Endothelial cell (in vitro differentiated cells): ENCODE results near the gene KRT82. TPM values are rescaled to one million over a fixed set of nuclear protein-coding genes. Genes with fewer than 3 reads are reported as not detected.
"Not testable (repeated sequence)": the region's sequence is repeated elsewhere in the genome, so short reads cannot be mapped to it uniquely, and the experiment has no call there.

ENCODE experiments used
- DNase-seq: peaks from one replicate; pipeline ENCODE4 v3.0.0; 2021; ENCODE audit warnings: low spot score
- H3K27ac Mint-ChIP-seq: one replicate; pipeline ENCODE4 v1.8.0; 2021; ENCODE audit warnings: mixed read lengths, inconsistent platforms; ENCODE audit not compliant: unreplicated experiment
- H3K27me3 Mint-ChIP-seq: one replicate; pipeline ENCODE4 v1.8.0; 2021; ENCODE audit warnings: mild to moderate bottlenecking, moderate library complexity, mixed read lengths, inconsistent platforms; ENCODE audit not compliant: unreplicated experiment
- H3K36me3 Mint-ChIP-seq: one replicate; pipeline ENCODE4 v1.8.0; 2021; ENCODE audit warnings: mild to moderate bottlenecking, low read depth, mixed read lengths, inconsistent platforms; ENCODE audit not compliant: unreplicated experiment
- H3K4me1 Mint-ChIP-seq: one replicate; pipeline ENCODE4 v1.8.0; 2021; ENCODE audit warnings: mild to moderate bottlenecking, mixed read lengths, inconsistent platforms; ENCODE audit not compliant: unreplicated experiment
- H3K4me3 Mint-ChIP-seq: one replicate; pipeline ENCODE4 v1.8.0; 2021; ENCODE audit warnings: mild to moderate bottlenecking, mixed read lengths, inconsistent platforms; ENCODE audit not compliant: unreplicated experiment
- H3K9me3 Mint-ChIP-seq: one replicate; pipeline ENCODE4 v1.8.0; 2021; ENCODE audit warnings: mixed read lengths, inconsistent platforms; ENCODE audit not compliant: unreplicated experiment
- CTCF ChIP-seq: fragments of 200-600 bp; sonication (generic); IDR thresholded peaks from one replicate; pipeline ENCODE4 v1.5.0; 2021; ENCODE audit warnings: antibody characterized with exemption; ENCODE audit not compliant: unreplicated experiment
- total RNA-seq: library from RNA; stranded (reverse); fragmentation: NEBNext Ultra II Directional; extraction: Animal tissue kit (Norgen Biotek cat#: 25700); gene quantifications from one replicate; pipeline ENCODE4 v1.2.1, GENCODE V29; 2021; ENCODE audit not compliant: unreplicated experiment

The KRT82 gene
- total RNA-seq, 1 donor from 2014 or later, result not detected

DNA sequence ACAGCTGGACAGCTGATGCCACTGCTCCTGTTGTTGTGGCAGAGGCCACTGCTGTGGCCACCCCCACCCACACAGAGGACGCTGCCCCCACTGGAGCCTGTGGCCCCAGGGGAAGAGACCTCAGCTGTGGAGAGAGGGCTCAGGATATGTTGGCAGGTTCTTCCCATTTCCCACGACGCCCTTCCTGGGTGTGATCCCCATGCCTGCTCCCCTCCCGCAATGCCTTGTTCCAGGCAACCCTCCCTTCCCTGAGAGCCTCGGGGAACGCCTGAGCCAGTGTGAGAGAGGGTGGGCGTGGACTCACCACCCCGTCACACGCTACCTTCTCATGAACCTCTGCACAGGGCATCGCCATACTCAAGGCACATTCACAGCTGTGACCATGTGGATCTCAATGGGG, 5.7 kb upstream of the KRT82 start:
- peaks cover 13% of the 10 kb centered on the region for H3K27me3 Mint-ChIP-seq
- peaks cover 5% of the 10 kb centered on the region for H3K36me3 Mint-ChIP-seq
- H3K27ac Mint-ChIP-seq, result no peak overlapping the region
- no peak for DNase-seq
- no peak overlapping the region for H3K4me3 Mint-ChIP-seq
- no peaks in the 10 kb centered on the region for H3K4me1 Mint-ChIP-seq
- TF ChIP-seq CTCF, result no peak
- peaks cover 5% of the 10 kb centered on the region for H3K9me3 Mint-ChIP-seq

GRCh38 chr12:52410589-52411248, 4.6 kb upstream of the KRT82 start:
- not testable (repeated sequence) for H3K4me3 Mint-ChIP-seq, H3K4me1 Mint-ChIP-seq, DNase-seq, H3K27ac Mint-ChIP-seq, H3K36me3 Mint-ChIP-seq, H3K9me3 Mint-ChIP-seq
- H3K27me3 Mint-ChIP-seq, result peaks cover 13% of the 10 kb centered on the region

- peaks cover 5% of the 10 kb centered on the region for H3K9me3 Mint-ChIP-seq
- no peak for TF ChIP-seq CTCF
- peaks cover 5% of the 10 kb centered on the region for H3K36me3 Mint-ChIP-seq
- H3K27ac Mint-ChIP-seq, result no peak overlapping the region
- H3K4me1 Mint-ChIP-seq, result peaks cover 6% of the 10 kb centered on the region
- no peak overlapping the region for H3K4me3 Mint-ChIP-seq
- peaks cover 15% of the 10 kb centered on the region for H3K27me3 Mint-ChIP-seq
- no peak for DNase-seq
Observed at GRCh38 chr12:52407918-52408317, 1.8 kb upstream of the KRT82 start.

DNA sequence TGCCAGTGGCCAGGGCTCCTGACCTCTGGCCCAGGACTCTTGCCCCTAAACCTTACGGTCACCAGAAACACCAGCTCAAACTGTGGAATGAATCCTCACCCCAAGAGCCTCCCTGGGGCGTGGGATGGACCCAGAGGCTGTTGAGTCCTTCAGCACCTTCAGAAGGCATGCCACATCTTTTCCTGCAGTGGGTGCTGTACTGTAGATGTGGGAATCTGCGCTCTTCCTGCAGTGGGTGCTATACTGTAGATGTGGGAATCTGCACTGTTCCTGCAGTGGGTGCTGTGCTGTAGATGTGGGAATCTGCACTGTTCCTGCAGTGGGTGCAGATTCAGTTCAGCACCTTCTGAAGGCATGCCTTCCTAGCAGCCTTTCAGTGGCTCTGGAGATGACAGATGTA, 1.2 kb downstream of the KRT82 start:
- H3K4me3 Mint-ChIP-seq, result no peak overlapping the region

DNA sequence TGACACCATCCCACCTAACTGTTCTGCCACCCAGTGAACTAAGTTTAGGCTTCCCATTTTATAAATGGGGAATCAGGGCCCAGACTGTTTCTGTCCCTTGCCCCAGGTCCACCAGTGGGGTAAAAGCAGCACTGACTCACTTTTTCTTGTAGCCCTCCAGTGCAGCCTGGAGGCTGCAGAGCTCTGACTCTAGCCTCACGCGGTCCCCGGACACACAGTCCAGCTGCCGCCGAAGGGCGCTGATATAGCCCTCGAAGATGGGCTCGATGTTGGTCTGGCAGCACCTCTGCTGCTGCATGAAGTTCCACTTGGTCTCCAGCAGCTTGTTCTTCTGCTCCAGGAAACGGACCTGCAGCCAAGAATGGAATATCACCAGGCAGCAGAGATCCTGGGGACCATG, 2.6 kb downstream of the KRT82 start:
- peaks cover 8% of the 10 kb centered on the region for H3K4me1 Mint-ChIP-seq
- H3K4me3 Mint-ChIP-seq, result no peak overlapping the region
- H3K27me3 Mint-ChIP-seq, result peaks cover 7% of the 10 kb centered on the region
- TF ChIP-seq CTCF, result no peak
- H3K36me3 Mint-ChIP-seq, result peaks cover 2% of the 10 kb centered on the region
- H3K27ac Mint-ChIP-seq, result no peak overlapping the region
- H3K9me3 Mint-ChIP-seq, result peaks cover 3% of the 10 kb centered on the region
- DNase-seq, result no peak

More for the DNA sequence above, 1.2 kb downstream of the KRT82 start:
- peaks cover 5% of the 10 kb centered on the region for H3K36me3 Mint-ChIP-seq
- peaks cover 5% of the 10 kb centered on the region for H3K9me3 Mint-ChIP-seq
- peaks cover 8% of the 10 kb centered on the region for H3K4me1 Mint-ChIP-seq
- DNase-seq, result no peak
- no peak for TF ChIP-seq CTCF
- peaks cover 8% of the 10 kb centered on the region for H3K27me3 Mint-ChIP-seq
- H3K27ac Mint-ChIP-seq, result no peak overlapping the region
